GM12872 (cell line): ENCODE data around the gene ACE2.

Experiments
- TF ChIP-seq, protein P1 (sequence below): IDR thresholded peaks from 3 replicates; pipeline ENCODE4 v1.5.1; 2011; ENCODE audit warnings: low read depth, mild to moderate bottlenecking, low read length, moderate library complexity; ENCODE audit not compliant: insufficient read depth

The ACE2 gene

DNA sequence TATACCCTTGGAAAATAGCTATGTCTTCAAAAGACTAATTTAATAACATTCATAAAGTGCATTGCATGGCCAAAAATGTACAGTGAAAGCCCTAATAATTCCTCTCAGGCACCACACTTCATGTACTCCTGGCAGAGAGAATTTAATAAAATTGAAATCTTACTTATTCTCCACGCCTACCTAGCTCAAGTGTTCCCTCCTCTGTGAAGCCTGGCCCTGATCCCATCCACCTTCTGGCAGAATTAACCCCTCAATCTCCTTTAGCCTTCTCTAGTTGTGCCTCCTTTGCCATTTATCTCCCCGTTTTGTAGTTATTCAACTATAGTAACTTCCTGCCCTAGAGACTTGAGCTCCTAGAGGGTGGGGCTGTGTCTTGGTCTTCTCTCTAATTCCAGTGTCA lies 26.7 kb downstream of the ACE2 start:
- TF ChIP-seq, protein P1, sequence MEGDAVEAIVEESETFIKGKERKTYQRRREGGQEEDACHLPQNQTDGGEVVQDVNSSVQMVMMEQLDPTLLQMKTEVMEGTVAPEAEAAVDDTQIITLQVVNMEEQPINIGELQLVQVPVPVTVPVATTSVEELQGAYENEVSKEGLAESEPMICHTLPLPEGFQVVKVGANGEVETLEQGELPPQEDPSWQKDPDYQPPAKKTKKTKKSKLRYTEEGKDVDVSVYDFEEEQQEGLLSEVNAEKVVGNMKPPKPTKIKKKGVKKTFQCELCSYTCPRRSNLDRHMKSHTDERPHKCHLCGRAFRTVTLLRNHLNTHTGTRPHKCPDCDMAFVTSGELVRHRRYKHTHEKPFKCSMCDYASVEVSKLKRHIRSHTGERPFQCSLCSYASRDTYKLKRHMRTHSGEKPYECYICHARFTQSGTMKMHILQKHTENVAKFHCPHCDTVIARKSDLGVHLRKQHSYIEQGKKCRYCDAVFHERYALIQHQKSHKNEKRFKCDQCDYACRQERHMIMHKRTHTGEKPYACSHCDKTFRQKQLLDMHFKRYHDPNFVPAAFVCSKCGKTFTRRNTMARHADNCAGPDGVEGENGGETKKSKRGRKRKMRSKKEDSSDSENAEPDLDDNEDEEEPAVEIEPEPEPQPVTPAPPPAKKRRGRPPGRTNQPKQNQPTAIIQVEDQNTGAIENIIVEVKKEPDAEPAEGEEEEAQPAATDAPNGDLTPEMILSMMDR = no peak

DNA sequence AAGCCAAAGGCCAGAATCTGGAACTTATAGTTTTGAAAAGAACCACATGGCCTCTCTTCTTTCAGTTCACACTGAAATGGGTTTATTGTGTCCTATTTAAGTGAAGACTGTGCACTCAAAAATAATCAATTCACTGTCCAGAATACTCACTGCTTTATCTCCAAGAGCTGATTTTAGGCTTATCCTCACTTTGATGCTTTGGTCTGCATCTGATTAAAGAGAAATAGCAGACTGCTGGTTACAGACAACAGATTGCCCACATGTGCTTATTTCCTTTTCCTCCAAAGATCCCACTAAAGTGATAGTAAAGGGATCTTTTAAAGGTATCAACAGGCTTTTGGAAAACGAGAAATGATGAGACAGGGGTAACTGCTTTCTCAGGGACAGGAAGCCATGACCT lies 30.6 kb downstream of the ACE2 start:
- TF ChIP-seq, protein P1 = no peak

DNA sequence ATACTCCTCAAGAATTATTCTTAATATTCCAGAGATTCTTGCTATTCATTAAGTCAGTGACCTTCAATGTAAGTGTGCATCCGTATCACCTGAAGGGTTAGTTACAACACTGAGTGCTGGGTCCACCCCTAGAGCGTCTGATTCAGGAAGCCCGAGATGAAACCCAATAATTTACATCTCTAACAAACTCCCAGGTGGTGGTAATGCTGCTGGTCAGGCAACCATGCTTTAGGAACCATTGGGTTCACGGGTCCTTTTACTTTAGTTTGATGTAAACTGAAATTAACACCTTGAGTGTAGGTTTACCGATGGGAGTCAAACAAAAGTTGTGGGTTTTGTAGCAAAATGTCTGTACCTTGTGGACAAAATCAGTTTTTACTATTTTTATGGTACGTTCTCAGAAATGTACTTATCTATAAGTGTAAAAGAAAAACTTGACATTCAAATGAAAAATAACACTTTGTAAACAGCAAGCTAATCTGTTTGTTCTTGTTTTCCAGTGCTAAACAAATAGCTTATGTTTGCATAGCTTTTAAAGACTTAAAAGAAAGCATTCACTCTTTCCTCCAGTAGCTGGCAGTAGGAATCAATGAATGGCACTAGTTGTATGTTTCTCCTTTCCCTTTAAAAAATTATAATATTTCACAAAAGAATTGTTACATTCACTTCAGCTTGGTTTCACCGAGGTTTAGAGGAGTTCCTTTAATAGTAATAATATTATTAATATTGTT lies 32.7 kb downstream of the ACE2 start:
- TF ChIP-seq, protein P1 = no peak

DNA sequence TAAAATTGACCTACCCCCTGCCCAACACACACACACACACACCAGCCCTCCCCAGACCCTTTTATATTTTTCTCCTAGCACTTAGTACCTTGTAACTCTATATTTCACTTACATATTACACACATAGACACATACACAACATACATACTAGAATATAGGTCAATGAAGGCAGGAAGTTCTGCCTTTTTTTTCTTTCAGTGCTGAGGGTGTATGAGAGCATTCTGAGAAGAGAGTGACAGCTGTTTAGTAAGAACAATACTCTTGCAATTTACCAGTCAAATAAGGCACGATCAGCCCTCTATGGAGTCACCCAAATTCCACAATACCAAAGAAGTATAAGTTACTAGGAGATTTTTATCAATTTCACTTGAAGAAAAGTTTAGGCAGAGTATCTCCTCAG lies 33.5 kb downstream of the ACE2 start:
- TF ChIP-seq, protein P1 = no peak

DNA sequence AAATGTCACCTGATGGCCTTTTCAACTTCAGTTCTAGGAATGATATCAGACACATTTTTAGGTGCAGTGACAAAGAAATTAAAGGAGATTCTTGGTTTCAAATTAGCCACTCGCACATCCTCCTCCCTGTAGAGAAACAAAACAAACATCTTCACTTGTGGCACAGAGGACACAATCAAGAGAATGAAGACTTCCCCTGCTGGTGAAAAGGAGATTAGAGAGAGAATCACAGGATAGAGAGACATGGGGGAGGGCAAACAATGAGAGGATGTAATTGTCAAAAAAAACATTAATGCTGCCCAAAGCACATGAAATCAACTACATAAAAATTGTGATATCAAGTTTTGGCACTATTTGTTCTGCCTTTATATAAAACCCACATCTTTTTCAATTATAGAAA lies 34.5 kb downstream of the ACE2 start:
- TF ChIP-seq, protein P1 = no peak

DNA sequence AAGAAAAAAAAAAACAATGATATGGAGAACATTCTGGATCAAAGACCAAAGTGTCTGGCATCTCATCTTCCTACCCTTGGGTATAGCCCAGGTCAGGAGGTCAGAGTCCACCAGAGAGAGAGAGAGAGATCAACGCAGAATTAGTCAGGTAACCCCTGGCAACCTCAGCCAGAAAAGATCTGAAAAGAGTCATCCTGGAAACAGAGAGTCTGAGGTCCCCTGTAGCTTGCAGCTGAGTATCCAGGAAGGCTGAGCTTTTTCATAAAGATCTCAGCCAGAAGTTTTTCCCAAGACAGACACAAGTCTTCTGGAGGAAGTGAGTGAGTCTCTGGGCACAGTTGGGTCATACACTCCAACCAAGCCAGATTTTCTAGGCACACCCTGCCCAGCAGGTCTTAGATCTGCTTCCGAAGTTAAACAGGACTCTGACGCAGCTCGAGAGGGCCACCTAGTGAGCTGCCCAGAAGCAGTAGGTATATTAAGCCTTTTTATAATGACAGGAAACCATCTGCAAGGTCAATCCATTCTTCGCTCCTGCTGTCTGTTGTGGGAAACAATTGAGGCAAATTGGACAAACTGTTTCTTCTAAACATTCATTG lies 35.7 kb downstream of the ACE2 start:
- TF ChIP-seq, protein P1 = peak; percentile 58

DNA sequence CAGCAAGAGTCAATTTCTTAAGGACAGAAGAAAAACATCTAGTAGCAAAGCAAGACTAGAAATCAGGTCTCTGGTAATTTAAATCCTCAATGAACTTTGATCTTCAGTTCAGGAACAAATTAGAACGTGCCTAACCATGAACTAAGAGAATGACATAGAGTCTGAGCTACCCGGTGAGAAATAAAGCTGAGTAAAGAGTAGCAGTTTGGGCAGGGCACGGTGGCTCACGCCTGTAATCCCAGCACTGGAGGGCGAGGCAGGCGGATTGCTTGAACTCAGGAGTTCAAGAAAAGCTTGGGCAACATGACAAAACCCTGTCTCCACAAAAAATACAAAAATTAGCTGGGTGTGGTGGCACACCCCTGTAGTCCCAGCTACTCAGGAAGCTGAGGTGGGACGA lies 37.7 kb downstream of the ACE2 start:
- TF ChIP-seq, protein P1 = no peak
